Kidney (tissue), 14 donors: ENCODE results near the gene SVOPL. TPM values are rescaled to one million over a fixed set of nuclear protein-coding genes. Genes with fewer than 3 reads are reported as not detected.

Source experiments
- DNase-seq, 5 donors: peaks; one replicate each; pipeline ENCODE4 v3.0.0-alpha.2; 2013 to 2020
- FAIRE-seq: peaks from 2 replicates; lab custom pipeline; 2012; peaks lifted over from hg19 to GRCh38; lab: Jason Lieb, UNC
- H3K27ac ChIP-seq, 2 donors: one replicate each; pipeline ENCODE4 v1.7.0; 2013; ENCODE audit warnings: low read depth in 2 of 2, low read length in 2 of 2, inconsistent platforms in 1 of 2
- H3K27me3 ChIP-seq: one replicate; pipeline ENCODE4 v1.7.1; 2013; ENCODE audit warnings: low read length, inconsistent platforms; ENCODE audit not compliant: control insufficient read depth, insufficient read depth
- H3K36me3 ChIP-seq, 3 donors: one replicate each; pipeline versions ENCODE4 v1.7.0 to v1.7.1; 2013; ENCODE audit warnings: low read length in 3 of 3, control low read depth in 1 of 3, inconsistent platforms in 1 of 3; ENCODE audit not compliant: insufficient read depth in 3 of 3, control insufficient read depth in 2 of 3
- H3K4me1 ChIP-seq, 3 donors: one replicate each; pipeline versions ENCODE4 v1.7.0 to v1.7.1; 2013; ENCODE audit warnings: low read length in 3 of 3, inconsistent platforms in 1 of 3, low read depth in 1 of 3; ENCODE audit not compliant: control insufficient read depth in 2 of 3, insufficient read depth in 2 of 3
- H3K4me3 ChIP-seq, 3 donors: one replicate each; pipeline versions ENCODE4 v1.7.0 to v1.8.1; 2013; ENCODE audit warnings: low read length in 3 of 3, control low read depth in 1 of 3, inconsistent platforms in 1 of 3
- H3K9ac ChIP-seq, 3 donors: one replicate each; pipeline versions ENCODE4 v1.7.0 to v1.7.1; 2013; ENCODE audit warnings: low read length in 3 of 3, control low read depth in 1 of 3, inconsistent platforms in 1 of 3
- H3K9me3 ChIP-seq, 3 donors: one replicate each; pipeline versions ENCODE4 v1.7.0 to v1.7.1; 2013; ENCODE audit warnings: low read length in 3 of 3, control low read depth in 1 of 3, inconsistent platforms in 1 of 3; ENCODE audit not compliant: control insufficient read depth in 2 of 3, insufficient read depth in 1 of 3
- CTCF ChIP-seq: IDR thresholded peaks from 3 replicates; pipeline ENCODE4 v1.5.1; 2012; ENCODE audit warnings: mild to moderate bottlenecking, moderate library complexity, borderline replicate concordance; ENCODE audit not compliant: insufficient read depth; ENCODE audit errors: extremely low read depth
- intact Hi-C: fragments of 100-400 bp; cut with DNase I; formaldehyde crosslinking; loops from one replicate; pipeline ENCODE4 v1.11.1; 2022
- polyA plus RNA-seq: library from polyadenylated mRNA; stranded (reverse); fragments of 350-450 nt; fragmentation: Illumina TruSeq; extraction: RNeasy Lipid Tissue Mini Kit (QIAGEN cat#74804); gene quantifications from one replicate; pipeline ENCODE4 v1.2.3, GENCODE V29; 2014; ENCODE audit warnings: low read depth, low replicate concordance; ENCODE audit not compliant: insufficient read depth
- total RNA-seq: library from RNA; stranded (reverse); fragmentation: NEBNext Ultra II Directional; extraction: Animal tissue kit (Norgen Biotek cat#: 25700); gene quantifications from one replicate; pipeline ENCODE4 v1.2.1, GENCODE V29; 2021
- donor health status: control.
- donor health status: control.
- donor health status: control.
- donor health status: control.
- donor health status: control.
- donor health status: DM: yes; HTN: yes; CAD: no.
- donor health status: Normal renal cell carcinoma (clear cell type).

The SVOPL gene
- total and polyA plus RNA-seq, 2 donors from 2014 or later = 2.4 to 5.1 TPM

GRCh38 chr7:138645284-138645683, 55.9 kb downstream of the SVOPL start:
- no peak for FAIRE-seq
- Histone ChIP-seq H3K9ac (no peak overlapping the region), H3K36me3 (no peaks in the 10 kb centered on the region), H3K4me3 (no peak overlapping the region), H3K9me3 (no peaks in the 10 kb centered on the region), H3K27me3 (no peaks in the 10 kb centered on the region), H3K4me1 (no peaks in the 10 kb centered on the region), H3K27ac (no peak overlapping the region)
- intact Hi-C loops = no loop called here
- no peak for DNase-seq
- no peak for TF ChIP-seq CTCF

GRCh38 chr7:138632826-138633602, 68.1 kb downstream of the SVOPL start:
- intact Hi-C loops = no loop called here
- DNase-seq (no peak), FAIRE-seq (no peak)
- no peak overlapping the region for H3K9ac ChIP-seq
- H3K27me3 ChIP-seq = no peaks in the 10 kb centered on the region
- H3K4me3 ChIP-seq = no peak overlapping the region
- no peak overlapping the region for H3K27ac ChIP-seq
- no peaks in the 10 kb centered on the region for H3K4me1 ChIP-seq
- no peaks in the 10 kb centered on the region for H3K9me3 ChIP-seq
- H3K36me3 ChIP-seq = no peaks in the 10 kb centered on the region
- no peak for TF ChIP-seq CTCF

- Histone ChIP-seq H3K27me3 (no peaks in the 10 kb centered on the region), H3K4me1 (no peaks in the 10 kb centered on the region), H3K4me3 (no peak overlapping the region), H3K9me3 (no peaks in the 10 kb centered on the region), H3K9ac (no peak overlapping the region), H3K36me3 (no peaks in the 10 kb centered on the region), H3K27ac (no peak overlapping the region)
- DNase-seq (no peak), FAIRE-seq (no peak)
- intact Hi-C loops = no loop called here
- no peak for TF ChIP-seq CTCF
These were observed 68.8 kb downstream of the SVOPL start for GRCh38 chr7:138632384-138632783.
